ENCODE data around the gene HSPG2.
"Not testable (repeated sequence)": the region's sequence is repeated elsewhere in the genome, so short reads cannot be mapped to it uniquely, and the experiment has no call there.

Gene HSPG2

DNA sequence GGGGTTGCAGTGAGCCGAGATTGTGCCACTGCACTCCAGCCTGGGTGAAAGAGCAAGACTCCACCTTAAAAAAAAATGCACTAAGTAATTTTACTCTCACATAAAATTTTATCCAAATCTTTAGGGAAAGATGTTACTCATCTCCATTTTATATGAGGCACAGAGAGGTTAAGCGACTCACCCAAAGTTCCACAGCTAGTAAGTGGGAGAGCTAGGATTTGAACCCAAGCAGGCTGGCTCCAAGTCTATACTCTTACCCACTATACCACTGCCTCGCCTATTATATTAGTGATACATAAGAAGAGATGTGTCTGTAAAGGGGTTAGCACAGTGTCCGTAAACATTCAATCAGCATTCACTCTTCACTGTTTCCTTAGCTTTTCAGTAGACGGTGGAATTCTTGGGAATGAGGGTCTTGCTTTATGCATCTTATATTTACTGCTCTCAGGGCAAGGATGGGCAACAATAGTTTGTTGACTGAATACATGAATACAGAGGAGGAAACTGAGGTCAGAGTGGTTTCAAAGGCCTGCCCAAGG is 109.9 kb downstream of the HSPG2 start:
- no peak overlapping the region for H2AFZ ChIP-seq
- H3K4me2 ChIP-seq (ENCODE audit: low read length): no peak overlapping the region
- TF ChIP-seq, protein P1, sequence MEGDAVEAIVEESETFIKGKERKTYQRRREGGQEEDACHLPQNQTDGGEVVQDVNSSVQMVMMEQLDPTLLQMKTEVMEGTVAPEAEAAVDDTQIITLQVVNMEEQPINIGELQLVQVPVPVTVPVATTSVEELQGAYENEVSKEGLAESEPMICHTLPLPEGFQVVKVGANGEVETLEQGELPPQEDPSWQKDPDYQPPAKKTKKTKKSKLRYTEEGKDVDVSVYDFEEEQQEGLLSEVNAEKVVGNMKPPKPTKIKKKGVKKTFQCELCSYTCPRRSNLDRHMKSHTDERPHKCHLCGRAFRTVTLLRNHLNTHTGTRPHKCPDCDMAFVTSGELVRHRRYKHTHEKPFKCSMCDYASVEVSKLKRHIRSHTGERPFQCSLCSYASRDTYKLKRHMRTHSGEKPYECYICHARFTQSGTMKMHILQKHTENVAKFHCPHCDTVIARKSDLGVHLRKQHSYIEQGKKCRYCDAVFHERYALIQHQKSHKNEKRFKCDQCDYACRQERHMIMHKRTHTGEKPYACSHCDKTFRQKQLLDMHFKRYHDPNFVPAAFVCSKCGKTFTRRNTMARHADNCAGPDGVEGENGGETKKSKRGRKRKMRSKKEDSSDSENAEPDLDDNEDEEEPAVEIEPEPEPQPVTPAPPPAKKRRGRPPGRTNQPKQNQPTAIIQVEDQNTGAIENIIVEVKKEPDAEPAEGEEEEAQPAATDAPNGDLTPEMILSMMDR (IDR thresholded peaks at IDR 0.05): no peak
- H3K4me1 ChIP-seq: no peaks in the 10 kb centered on the region
- H3K27ac ChIP-seq: no peak overlapping the region
- H3K4me3 ChIP-seq (ENCODE audit: low read depth, low read length): no peak overlapping the region
- H3K79me2 ChIP-seq: no peaks in the 10 kb centered on the region
- H3K27me3 ChIP-seq (ENCODE audit: control insufficient read depth, insufficient read depth, low read length): no peaks in the 10 kb centered on the region
- no peak overlapping the region for H3K9ac ChIP-seq
- H3K36me3 ChIP-seq (ENCODE audit: control insufficient read depth, insufficient read depth, low read length): no peaks in the 10 kb centered on the region
- H3K9me3 ChIP-seq (ENCODE audit: control insufficient read depth, low read length): no peaks in the 10 kb centered on the region

DNA sequence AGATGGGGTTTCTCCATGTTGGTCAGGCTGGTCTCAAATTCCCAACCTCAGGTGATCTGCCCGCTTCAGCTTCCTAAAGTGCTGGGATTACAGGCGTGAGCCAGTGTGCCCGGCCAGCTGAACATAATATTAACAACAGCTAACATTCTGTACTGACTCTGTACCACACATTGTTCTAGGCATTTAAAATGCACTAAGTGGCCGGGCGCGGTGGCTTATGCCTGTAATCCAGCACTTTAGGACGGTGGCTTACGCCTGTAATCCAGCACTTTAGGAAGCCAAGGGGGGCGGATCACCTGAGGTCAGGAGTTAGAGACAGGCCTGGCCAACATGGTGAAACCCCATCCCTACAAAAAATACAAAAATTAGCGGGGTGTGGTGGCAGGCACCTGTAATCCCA is 110.4 kb downstream of the HSPG2 start:
- H3K4me2 ChIP-seq (ENCODE audit: low read length); H3K36me3 ChIP-seq (ENCODE audit: control insufficient read depth, insufficient read depth, low read length); H3K79me2 ChIP-seq; H3K4me3 ChIP-seq (ENCODE audit: low read depth, low read length); H2AFZ ChIP-seq; H3K27ac ChIP-seq; H3K4me1 ChIP-seq; H3K9ac ChIP-seq; H3K9me3 ChIP-seq (ENCODE audit: control insufficient read depth, low read length); H3K27me3 ChIP-seq (ENCODE audit: control insufficient read depth, insufficient read depth, low read length): not testable (repeated sequence)

DNA sequence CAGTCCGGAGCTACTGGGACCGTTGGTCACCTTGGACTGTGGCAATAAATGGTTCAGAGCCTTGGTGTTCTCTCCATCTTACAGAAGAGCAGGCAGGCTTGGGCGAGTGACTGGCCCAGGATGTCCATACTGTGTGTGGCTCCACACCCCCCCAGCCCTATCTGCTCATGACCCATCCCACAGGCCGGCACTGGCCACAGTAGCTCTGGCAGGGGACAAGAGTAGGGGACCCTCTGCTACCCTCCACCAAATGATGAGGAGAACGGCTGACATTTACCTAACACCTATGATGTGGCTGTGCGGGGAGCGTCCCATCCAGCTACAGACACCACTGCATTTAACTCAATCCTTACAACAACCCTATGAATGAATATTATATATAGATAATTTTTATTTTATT is 111.7 kb downstream of the HSPG2 start:
- H3K4me3 ChIP-seq (ENCODE audit: low read depth, low read length): no peak overlapping the region
- TF ChIP-seq, protein P1 (IDR thresholded peaks at IDR 0.05): no peak
- no peaks in the 10 kb centered on the region for H3K9me3 ChIP-seq (ENCODE audit: control insufficient read depth, low read length)
- H3K27ac ChIP-seq: no peak overlapping the region
- no peak overlapping the region for H3K4me2 ChIP-seq (ENCODE audit: low read length)
- no peaks in the 10 kb centered on the region for H3K79me2 ChIP-seq
- H2AFZ ChIP-seq: no peak overlapping the region
- no peak overlapping the region for H3K9ac ChIP-seq
- H3K27me3 ChIP-seq (ENCODE audit: control insufficient read depth, insufficient read depth, low read length): no peaks in the 10 kb centered on the region
- H3K36me3 ChIP-seq (ENCODE audit: control insufficient read depth, insufficient read depth, low read length): no peaks in the 10 kb centered on the region
- H3K4me1 ChIP-seq: no peaks in the 10 kb centered on the region

DNA sequence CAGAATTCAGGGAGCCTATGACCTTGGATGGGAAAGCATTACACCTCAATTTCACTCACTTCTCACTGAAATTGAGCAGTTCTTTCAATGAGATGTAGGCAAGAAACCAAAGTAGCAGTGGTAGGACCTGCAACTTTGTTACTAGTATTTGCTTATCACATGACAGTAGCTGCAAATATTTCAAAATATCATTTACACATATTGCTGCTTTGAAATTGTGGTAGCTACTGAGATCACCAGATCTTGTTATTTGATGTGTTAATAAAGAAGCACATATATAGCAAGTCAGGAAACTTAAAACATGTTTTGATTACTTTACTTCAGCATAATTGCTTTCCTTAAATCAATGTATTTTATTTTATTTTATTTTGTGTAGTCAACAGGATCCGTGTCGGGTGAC is 112.2 kb downstream of the HSPG2 start:
- H3K36me3 ChIP-seq (ENCODE audit: control insufficient read depth, insufficient read depth, low read length): no peaks in the 10 kb centered on the region
- no peak overlapping the region for H3K4me2 ChIP-seq (ENCODE audit: low read length)
- H3K27ac ChIP-seq: no peak overlapping the region
- H2AFZ ChIP-seq: no peak overlapping the region
- no peaks in the 10 kb centered on the region for H3K27me3 ChIP-seq (ENCODE audit: control insufficient read depth, insufficient read depth, low read length)
- H3K4me3 ChIP-seq (ENCODE audit: low read depth, low read length): no peak overlapping the region
- H3K79me2 ChIP-seq: no peaks in the 10 kb centered on the region
- no peak overlapping the region for H3K9ac ChIP-seq
- TF ChIP-seq, protein P1 (IDR thresholded peaks at IDR 0.05): no peak
- no peaks in the 10 kb centered on the region for H3K4me1 ChIP-seq
- H3K9me3 ChIP-seq (ENCODE audit: control insufficient read depth, low read length): no peaks in the 10 kb centered on the region

DNA sequence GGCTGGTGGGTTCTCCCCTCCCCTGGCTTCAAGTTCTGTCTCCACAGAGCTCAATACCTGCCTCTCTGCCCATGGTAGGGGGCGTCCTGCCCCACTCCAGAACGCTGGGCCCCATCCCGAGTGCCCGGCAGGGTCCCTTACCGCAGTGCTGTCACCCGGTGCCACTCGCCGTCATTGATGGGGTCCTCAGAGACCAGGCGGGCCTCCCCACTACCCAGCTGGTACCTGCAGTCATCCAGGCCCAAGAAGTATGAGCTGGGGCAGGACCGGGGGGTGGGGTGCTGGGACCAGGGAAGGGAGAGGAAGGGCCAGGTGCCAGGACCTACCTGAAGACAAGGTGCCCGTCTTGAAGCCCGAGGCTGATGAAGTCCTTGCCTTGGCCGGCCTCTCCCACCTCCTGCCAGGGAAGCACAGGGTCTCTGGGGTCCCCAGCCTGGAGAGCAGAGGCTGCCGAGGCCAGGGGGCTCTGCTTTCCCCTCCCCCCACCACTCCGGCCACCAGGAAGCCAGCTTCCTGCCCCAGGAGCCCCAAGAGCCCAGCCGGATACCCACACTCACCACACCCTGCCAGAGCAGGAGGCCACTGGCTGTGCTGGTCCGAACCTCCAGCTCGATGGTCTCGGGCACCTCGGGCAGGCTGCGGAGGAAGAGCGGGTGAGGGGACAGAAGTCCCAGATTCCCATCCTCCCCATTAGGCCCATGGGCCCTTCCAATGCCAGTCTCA is 113.0 kb downstream of the HSPG2 start:
- H3K79me2 ChIP-seq: no peaks in the 10 kb centered on the region
- H3K9ac ChIP-seq: no peak overlapping the region
- H3K9me3 ChIP-seq (ENCODE audit: control insufficient read depth, low read length): no peaks in the 10 kb centered on the region
- H3K27me3 ChIP-seq (ENCODE audit: control insufficient read depth, insufficient read depth, low read length): no peaks in the 10 kb centered on the region
- TF ChIP-seq, protein P1 (IDR thresholded peaks at IDR 0.05): no peak
- no peaks in the 10 kb centered on the region for H3K4me1 ChIP-seq
- H3K27ac ChIP-seq: no peak overlapping the region
- H2AFZ ChIP-seq: no peak overlapping the region
- H3K4me2 ChIP-seq (ENCODE audit: low read length): no peak overlapping the region
- no peaks in the 10 kb centered on the region for H3K36me3 ChIP-seq (ENCODE audit: control insufficient read depth, insufficient read depth, low read length)
- H3K4me3 ChIP-seq (ENCODE audit: low read depth, low read length): no peak overlapping the region
